Heart left ventricle (tissue), 16 donors: ENCODE data around the gene ZNF701. TPM values are rescaled to one million over a fixed set of nuclear protein-coding genes. Genes with fewer than 3 reads are reported as not detected.

Experiments
- ATAC-seq, 4 donors: fragments of 200-7000 bp; cut with Tn5 transposase; one replicate each; pipeline ENCODE4 v1.9.1; 2020 to 2022; ENCODE audit warnings: moderate library complexity in 4 of 4, mild to moderate bottlenecking in 3 of 4, moderate number of reproducible peaks in 1 of 4
- DNase-seq, 5 donors: peaks; one replicate each; pipeline ENCODE4 v3.0.0-alpha.2; 2020
- H3K27ac ChIP-seq, 12 donors: fragments of 200-600 bp; sonication (generic) in 4 of 12; one replicate each; pipeline versions ENCODE4 v1.5.0 to v1.8.0; 2016 to 2022; ENCODE audit warnings: mild to moderate bottlenecking in 2 of 12
- H3K27me3 ChIP-seq, 9 donors: fragments of 200-600 bp; sonication (generic) in 2 of 9; one replicate each; pipeline versions ENCODE4 v1.5.1 to v1.8.0; 2016 to 2022; ENCODE audit warnings: mild to moderate bottlenecking in 3 of 9
- H3K36me3 ChIP-seq, 9 donors: fragments of 200-600 bp; sonication (generic) in 2 of 9; one replicate each; pipeline versions ENCODE4 v1.5.0 to v1.8.0; 2018 to 2022; ENCODE audit warnings: mild to moderate bottlenecking in 2 of 9
- H3K4me1 ChIP-seq, 12 donors: fragments of 200-600 bp; sonication (generic) in 4 of 12; one replicate each; pipeline versions ENCODE4 v1.5.0 to v1.8.0; 2016 to 2022; ENCODE audit warnings: mild to moderate bottlenecking in 3 of 12
- H3K4me3 ChIP-seq, 12 donors: fragments of 200-600 bp; sonication (generic) in 4 of 12; one replicate each; pipeline versions ENCODE4 v1.5.0 to v1.8.0; 2017 to 2022; ENCODE audit warnings: mild to moderate bottlenecking in 9 of 12, moderate library complexity in 4 of 12
- H3K9me3 ChIP-seq, 12 donors: fragments of 200-600 bp; sonication (generic) in 4 of 12; one replicate each; pipeline versions ENCODE4 v1.5.0 to v1.8.0; 2016 to 2022; ENCODE audit warnings: mild to moderate bottlenecking in 1 of 12
- CTCF ChIP-seq, 12 donors: fragments of 200-600 bp; sonication (generic) in 4 of 12; IDR thresholded peaks; one replicate each; pipeline versions ENCODE4 v1.5.0 to v1.8.0; 2018 to 2022; ENCODE audit warnings: antibody characterized with exemption in 12 of 12, mild to moderate bottlenecking in 5 of 12
- POLR2A ChIP-seq, 2 donors: fragments of 450-650 bp; IDR thresholded peaks; one replicate each; pipeline ENCODE4 v1.6.1; 2017; ENCODE audit warnings: antibody characterized with exemption in 2 of 2, mild to moderate bottlenecking in 2 of 2, moderate library complexity in 2 of 2
- WGBS, 4 donors: extraction: QIAGEN DNeasy Blood & Tissue Kit in 2 of 4; methylation state at CpG; one replicate each; pipeline versions ENCODE4 v1.1.5 to v1.1.7; 2013 to 2018; 5-methylcytosine and 5-hydroxymethylcytosine counted together
- intact Hi-C, 10 donors: fragments of 100-400 bp; cut with DNase I; formaldehyde crosslinking; loops; one replicate each; pipeline versions ENCODE4 v1.11.1 to v1.14.2; 2022
- polyA plus RNA-seq, 2 donors: library from polyadenylated mRNA; stranded (reverse); fragments of 200-250 nt; gene quantifications; one replicate each; pipeline ENCODE4 v1.2.3, GENCODE V29; 2013
- total RNA-seq, 9 donors: library from RNA; depleted of rRNA in 2 of 9; stranded (reverse); fragments of >200 nt in 2 of 9; fragmentation: NEBNext Ultra II Directional in 3 of 9; extraction: Animal tissue kit (Norgen Biotek cat#: 25700) in 3 of 9; gene quantifications; one replicate each; pipeline versions ENCODE4 v1.1.0 to v1.2.4, GENCODE V29; 2016 to 2023
- donor health status: ischemic (EF 13 %, LVEDD 7.1; RV severe dilation, severe dysfunction).
- donor health status: healthy with polysubstance abuse.
- donor health status: DM: no; HTN: yes; CAD: no.
- donor health status: DM: no; HTN: no; CAD: no.
- donor health status: ischemic (EF 25% LVEDD 6.9; RV normal size, moderate dysfunction).
- donor health status: ischemic (EF 25% LVEDD 5.7; RV mildly dilated, moderate dysfunction).
- donor health status: healthy.
- donor health status: DM: yes; HTN: yes; CAD: no.
- donor health status: ischemic (EF 35%, LVEDD 5.7; RV mildly dilated, moderate dysfunction).
- donor health status: nonischemic (EF 11% LVEDD 7.7; RV severe dilation, severe dysfunction).
- donor health status: DM: yes; HTN: yes; CAD: no.
- donor health status: PGD.
- donor health status: ischemic (EF 29% LVEDD 5.4; RV normal size, mild dysfunction).
- donor health status: nonischemic (EF 23%, LVEDD 6.1; RV moderate dilation, normal function).

The ZNF701 gene
- total and polyA plus RNA-seq, 11 donors, result 8.3 to 26.6 (median 15.6) TPM

GRCh38 chr19:52635786-52636570 is 65.9 kb downstream of the ZNF701 start:
- TF ChIP-seq POLR2A (IDR thresholded peaks at IDR 0.05) (no peak), CTCF (IDR thresholded peaks at IDR 0.05) (no peak)

More at GRCh38 chr19:52635786-52636570, 65.9 kb downstream of the ZNF701 start:
- WGBS, 4 donors, result 77 to 81% (median 79%) methylated on average over 11 of the region's 11 CpGs
- Histone ChIP-seq H3K27ac (no peak overlapping the region), H3K4me1 (peaks cover 0 to 22% (median 11%) of the 10 kb centered on the region in 12 donors), H3K9me3 (no peaks in the 10 kb centered on the region), H3K4me3 (no peak overlapping the region), H3K27me3 (no peaks in the 10 kb centered on the region), H3K36me3 (peaks cover 0 to 17% (median 7%) of the 10 kb centered on the region in 9 donors)
- intact Hi-C loops, result loop anchor here in 3 of 10 donors (5.0 kb wide), 3 partner anchors 34 to 101 kb away; partner anchors contain the start of gene ZNF611 (in 1 of the 3)
- ATAC-seq (no peak), DNase-seq (no peak)

Other genes starting within 250 kb of the ZNF701 start
- 1 to 10 TPM; 2.5 to 8.2 (median 3.4) TPM for gene ZNF610, start 234.0 kb upstream of the ZNF701 start, total RNA-seq
- 1 to 10 TPM; 2.4 to 2.8 TPM for gene ZNF610, start 234.0 kb upstream of the ZNF701 start, polyA plus RNA-seq
- 10 to 100 TPM; 11.4 to 30.6 (median 17.0) TPM for gene ZNF880, start 200.4 kb upstream of the ZNF701 start, total RNA-seq
- gene ZNF880, start 200.4 kb upstream of the ZNF701 start, polyA plus RNA-seq, result 10 to 100 TPM; 16.4 to 19.5 TPM
- 10 to 100 TPM in 8 of 9 donors, 1 to 10 TPM in 1; 8.2 to 24.6 (median 18.4) TPM for gene ZNF528, start 172.4 kb upstream of the ZNF701 start, total RNA-seq
- gene ZNF528, start 172.4 kb upstream of the ZNF701 start, polyA plus RNA-seq, result 10 to 100 TPM; 10.7 to 14.6 TPM
- under 1 TPM in 8 of 9 donors, not detected in 1; 0.27 to 0.63 (median 0.45) TPM for gene ZNF534, start 141.1 kb upstream of the ZNF701 start, total RNA-seq
- under 1 TPM; 0.11 to 0.30 TPM for gene ZNF534, start 141.1 kb upstream of the ZNF701 start, polyA plus RNA-seq
- 1 to 10 TPM in 8 of 9 donors, under 1 TPM in 1; 0.64 to 4.7 (median 2.1) TPM for gene ZNF578, start 116.7 kb upstream of the ZNF701 start, total RNA-seq
- gene ZNF578, start 116.7 kb upstream of the ZNF701 start, polyA plus RNA-seq, result 1 to 10 TPM; 1.3 to 1.9 TPM
- 10 to 100 TPM; 16.6 to 46.1 (median 28.9) TPM for gene ZNF808, start 42.6 kb upstream of the ZNF701 start, total RNA-seq
- gene ZNF808, start 42.6 kb upstream of the ZNF701 start, polyA plus RNA-seq, result 10 to 100 TPM in 1 of 2 donors, 1 to 10 TPM in 1; 8.3 to 11.7 TPM
- 10 to 100 TPM in 8 of 9 donors, 1 to 10 TPM in 1; 9.5 to 23.4 (median 18.4) TPM for gene ZNF83, start 68.1 kb downstream of the ZNF701 start, total RNA-seq
- gene ZNF83, start 68.1 kb downstream of the ZNF701 start, polyA plus RNA-seq, result 10 to 100 TPM; 13.2 to 25.7 TPM
- 10 to 100 TPM in 2 of 9 donors, 1 to 10 TPM in 7; 3.8 to 12.6 (median 6.9) TPM for gene ZNF611, start 164.8 kb downstream of the ZNF701 start, total RNA-seq
- gene ZNF611, start 164.8 kb downstream of the ZNF701 start, polyA plus RNA-seq, result 1 to 10 TPM; 4.8 TPM
- 1 to 10 TPM; 1.2 to 4.1 (median 2.4) TPM for gene ZNF600, start 216.5 kb downstream of the ZNF701 start, total RNA-seq
- gene ZNF600, start 216.5 kb downstream of the ZNF701 start, polyA plus RNA-seq, result 1 to 10 TPM; 2.7 TPM